Lower leg skin (tissue), 3 donors: ENCODE data around the gene TSHB.

Experiments
- POLR2A ChIP-seq, 2 donors: fragments of 450-650 bp; IDR thresholded peaks; one replicate each; pipeline ENCODE4 v1.6.1; 2016 to 2017; ENCODE audit warnings: antibody characterized with exemption in 2 of 2, mild to moderate bottlenecking in 1 of 2, moderate library complexity in 1 of 2
- TF ChIP-seq, protein P1 (sequence below), 3 donors: fragments of 450-650 bp; IDR thresholded peaks; one replicate each; pipeline ENCODE4 v1.5.1; 2016; ENCODE audit warnings: antibody characterized with exemption in 3 of 3, mild to moderate bottlenecking in 3 of 3, moderate library complexity in 2 of 3

DNA sequence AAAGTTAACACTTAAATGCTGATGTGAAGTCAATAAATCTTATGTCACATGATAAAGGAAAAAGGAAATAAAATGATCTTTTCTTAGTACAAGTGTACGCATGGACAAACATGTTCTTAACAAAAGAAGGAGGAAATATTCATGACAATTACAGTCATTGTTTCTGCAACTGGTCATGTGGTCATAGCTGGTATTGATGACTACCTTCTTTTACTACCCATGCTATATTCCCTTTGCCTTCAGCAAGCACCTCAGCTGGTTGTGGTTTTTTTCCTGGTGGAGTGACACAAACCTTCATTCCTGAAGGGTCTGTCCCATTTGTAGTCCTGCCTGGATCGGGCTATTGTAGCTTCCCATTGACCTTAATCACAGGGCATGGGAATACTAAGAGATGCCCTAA lies 23.4 kb upstream of the TSHB start:
- TF ChIP-seq, protein P1, sequence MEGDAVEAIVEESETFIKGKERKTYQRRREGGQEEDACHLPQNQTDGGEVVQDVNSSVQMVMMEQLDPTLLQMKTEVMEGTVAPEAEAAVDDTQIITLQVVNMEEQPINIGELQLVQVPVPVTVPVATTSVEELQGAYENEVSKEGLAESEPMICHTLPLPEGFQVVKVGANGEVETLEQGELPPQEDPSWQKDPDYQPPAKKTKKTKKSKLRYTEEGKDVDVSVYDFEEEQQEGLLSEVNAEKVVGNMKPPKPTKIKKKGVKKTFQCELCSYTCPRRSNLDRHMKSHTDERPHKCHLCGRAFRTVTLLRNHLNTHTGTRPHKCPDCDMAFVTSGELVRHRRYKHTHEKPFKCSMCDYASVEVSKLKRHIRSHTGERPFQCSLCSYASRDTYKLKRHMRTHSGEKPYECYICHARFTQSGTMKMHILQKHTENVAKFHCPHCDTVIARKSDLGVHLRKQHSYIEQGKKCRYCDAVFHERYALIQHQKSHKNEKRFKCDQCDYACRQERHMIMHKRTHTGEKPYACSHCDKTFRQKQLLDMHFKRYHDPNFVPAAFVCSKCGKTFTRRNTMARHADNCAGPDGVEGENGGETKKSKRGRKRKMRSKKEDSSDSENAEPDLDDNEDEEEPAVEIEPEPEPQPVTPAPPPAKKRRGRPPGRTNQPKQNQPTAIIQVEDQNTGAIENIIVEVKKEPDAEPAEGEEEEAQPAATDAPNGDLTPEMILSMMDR (IDR thresholded peaks at IDR 0.05), result no peak
- no peak for TF ChIP-seq POLR2A (IDR thresholded peaks at IDR 0.05)
